ENCODE data around the gene HSD17B8. TPM values are rescaled to one million over a fixed set of nuclear protein-coding genes. Genes with fewer than 3 reads are reported as not detected.

HSD17B8 gene
- total and polyA plus RNA-seq, 8 donors = 8.0 to 29.9 (median 21.5) TPM; not detected in 1

DNA sequence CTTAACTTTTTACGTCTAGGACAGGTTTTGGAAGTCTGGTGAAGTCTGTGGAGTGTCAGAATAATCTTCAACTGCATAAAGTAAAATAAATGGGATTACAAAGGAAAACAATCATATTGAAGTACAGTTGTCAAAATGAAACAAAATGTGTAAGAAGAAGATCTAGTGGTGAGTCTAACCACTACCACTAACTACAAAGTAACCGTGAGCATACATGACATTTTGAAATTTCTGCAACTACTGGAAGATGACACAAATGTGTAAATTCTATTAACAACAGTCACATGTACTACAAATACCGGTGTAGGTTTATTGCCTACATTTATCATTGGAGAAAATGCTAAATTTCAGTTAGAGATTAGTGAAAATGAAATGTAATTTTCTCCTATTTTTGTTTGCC is 37.5 kb downstream of the HSD17B8 start:
- intact Hi-C loops (cut with DNase I; ENCODE audit: low total_unique reads) = loop anchor here (10.0 kb wide), 1 partner anchor 237 kb away; the partner anchor contains the start of gene HLA-DOA
- H3K27ac ChIP-seq = no peak overlapping the region
- peaks cover 0 to 19% (median 0%) of the 10 kb centered on the region in 3 donors for H3K27me3 ChIP-seq
- H3K9me3 ChIP-seq = no peaks in the 10 kb centered on the region
- no peak overlapping the region for H3K4me3 ChIP-seq
- TF ChIP-seq EP300 (IDR thresholded peaks at IDR 0.05) (no peak), POLR2AphosphoS5 (IDR thresholded peaks at IDR 0.05) (no peak), POLR2A (IDR thresholded peaks at IDR 0.05) (no peak), CTCF (IDR thresholded peaks at IDR 0.05) (no peak)
- no peak for DNase-seq
- 57 to 69% (median 66%) methylated on average over 3 of the region's 3 CpGs for WGBS, 5 donors
- H3K4me1 ChIP-seq = no peaks in the 10 kb centered on the region
- no peaks in the 10 kb centered on the region for H3K36me3 ChIP-seq

- Histone ChIP-seq H3K27me3 (peaks cover 0 to 19% (median 0%) of the 10 kb centered on the region in 3 donors), H3K9me3 (no peaks in the 10 kb centered on the region), H3K36me3 (no peaks in the 10 kb centered on the region), H3K4me3 (no peak overlapping the region), H3K27ac (no peak overlapping the region), H3K4me1 (peaks cover 5 to 12% (median 8%) of the 10 kb centered on the region in 4 donors)
- intact Hi-C loops (cut with DNase I; ENCODE audit: low total_unique reads) = loop anchor here (10.0 kb wide), 1 partner anchor 239 kb away; the partner anchor contains the start of gene HLA-DOA
- no peak for DNase-seq
- 33 to 53% (median 39%) methylated on average over 1 of the region's 1 CpG for WGBS, 5 donors
- TF ChIP-seq CTCF (IDR thresholded peaks at IDR 0.05) = no peak
- TF ChIP-seq POLR2A (IDR thresholded peaks at IDR 0.05) = no peak
- TF ChIP-seq POLR2AphosphoS5 (IDR thresholded peaks at IDR 0.05) = no peak
- no peak for TF ChIP-seq EP300 (IDR thresholded peaks at IDR 0.05)
These were observed 39.0 kb downstream of the HSD17B8 start for GRCh38 chr6:33243476-33243875.

DNA sequence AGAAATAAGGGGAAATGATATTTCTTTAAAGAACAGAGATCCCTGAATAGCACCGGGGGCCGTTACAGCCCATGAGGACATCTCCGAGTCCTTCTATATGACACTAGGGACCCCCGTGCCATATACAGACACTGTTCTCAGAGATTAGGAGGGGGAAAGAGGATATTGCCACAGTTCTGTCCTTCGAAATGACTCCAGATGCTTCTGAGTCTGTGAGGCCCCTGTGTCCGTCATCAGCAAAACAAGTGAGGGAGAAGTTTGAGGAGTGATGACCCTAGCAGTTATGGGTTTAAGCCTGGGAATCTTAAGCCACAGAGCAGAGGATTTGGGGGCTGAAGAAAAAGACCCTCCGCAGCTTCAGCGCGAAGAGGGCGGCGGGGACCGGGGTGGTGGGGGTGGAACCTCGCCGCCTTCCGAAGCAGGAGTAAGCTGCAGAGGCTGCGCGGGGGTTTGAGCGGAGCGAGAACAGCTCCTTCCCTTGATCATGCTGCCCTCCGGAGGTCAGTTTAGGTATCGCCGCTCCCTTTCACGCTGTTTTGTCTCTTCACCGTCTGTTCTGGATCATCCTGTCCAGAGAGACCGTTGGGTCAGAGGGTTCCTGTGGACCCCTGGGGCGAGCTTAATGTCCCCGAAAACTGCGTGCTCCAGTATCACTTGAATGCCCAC is 43.7 kb downstream of the HSD17B8 start:
- H3K4me3 ChIP-seq = peak overlapping the region; percentile 45 to 61 (median 52)
- H3K36me3 ChIP-seq = peaks cover 0 to 17% (median 16%) of the 10 kb centered on the region in 4 donors
- peak overlapping the region; percentile 46 to 97 (median 95) for H3K27ac ChIP-seq
- peak in 2 of 3 donors; percentile 13 to 67 for TF ChIP-seq POLR2AphosphoS5 (IDR thresholded peaks at IDR 0.05)
- TF ChIP-seq EP300 (IDR thresholded peaks at IDR 0.05) = no peak
- TF ChIP-seq POLR2A (IDR thresholded peaks at IDR 0.05) = no peak
- peak in 5 of 7 experiments; percentile 96 to 97 (median 97) for TF ChIP-seq CTCF (IDR thresholded peaks at IDR 0.05)
- H3K9me3 ChIP-seq = no peaks in the 10 kb centered on the region
- no peaks in the 10 kb centered on the region for H3K27me3 ChIP-seq
- DNase-seq = peak; percentile 92 to 94
- 2 to 10% (median 3%) methylated on average over 12 to 28 of the region's 28 CpGs for WGBS, 5 donors
- peaks cover 22 to 40% (median 28%) of the 10 kb centered on the region in 4 donors for H3K4me1 ChIP-seq
- intact Hi-C loops (cut with DNase I; ENCODE audit: low total_unique reads) = loop anchor here (5.0 to 10.0 kb wide), 2 partner anchors 86 to 243 kb away; partner anchors contain the start of gene HLA-DOA

- TF ChIP-seq CTCF (IDR thresholded peaks at IDR 0.05) (peak in 1 of 7 experiments; percentile 51), POLR2AphosphoS5 (IDR thresholded peaks at IDR 0.05) (no peak)
- no peaks in the 10 kb centered on the region for H3K27me3 ChIP-seq
- H3K9me3 ChIP-seq = no peaks in the 10 kb centered on the region
- WGBS, 5 donors = 1% methylated on average over 18 of the region's 18 CpGs
- peaks cover 22 to 40% (median 28%) of the 10 kb centered on the region in 4 donors for H3K4me1 ChIP-seq
- DNase-seq = peak in 1 of 2 donors; percentile 26
- H3K27ac ChIP-seq = peak overlapping the region; percentile 46 to 97 (median 95)
- H3K36me3 ChIP-seq = peaks cover 0 to 17% (median 16%) of the 10 kb centered on the region in 4 donors
- intact Hi-C loops (cut with DNase I; ENCODE audit: low total_unique reads) = loop anchor here (5.0 to 10.0 kb wide), 2 partner anchors 86 to 244 kb away; partner anchors contain the start of gene HLA-DOA
- peak overlapping the region; percentile 45 to 61 (median 52) for H3K4me3 ChIP-seq
These were observed 44.1 kb downstream of the HSD17B8 start for GRCh38 chr6:33248643-33248931.
